ENCODE results near the gene PIK3R5.

GRCh38 chr17:8964801-8965393 is 610 bp downstream of the PIK3R5 start:
- TF ChIP-seq, protein P1, sequence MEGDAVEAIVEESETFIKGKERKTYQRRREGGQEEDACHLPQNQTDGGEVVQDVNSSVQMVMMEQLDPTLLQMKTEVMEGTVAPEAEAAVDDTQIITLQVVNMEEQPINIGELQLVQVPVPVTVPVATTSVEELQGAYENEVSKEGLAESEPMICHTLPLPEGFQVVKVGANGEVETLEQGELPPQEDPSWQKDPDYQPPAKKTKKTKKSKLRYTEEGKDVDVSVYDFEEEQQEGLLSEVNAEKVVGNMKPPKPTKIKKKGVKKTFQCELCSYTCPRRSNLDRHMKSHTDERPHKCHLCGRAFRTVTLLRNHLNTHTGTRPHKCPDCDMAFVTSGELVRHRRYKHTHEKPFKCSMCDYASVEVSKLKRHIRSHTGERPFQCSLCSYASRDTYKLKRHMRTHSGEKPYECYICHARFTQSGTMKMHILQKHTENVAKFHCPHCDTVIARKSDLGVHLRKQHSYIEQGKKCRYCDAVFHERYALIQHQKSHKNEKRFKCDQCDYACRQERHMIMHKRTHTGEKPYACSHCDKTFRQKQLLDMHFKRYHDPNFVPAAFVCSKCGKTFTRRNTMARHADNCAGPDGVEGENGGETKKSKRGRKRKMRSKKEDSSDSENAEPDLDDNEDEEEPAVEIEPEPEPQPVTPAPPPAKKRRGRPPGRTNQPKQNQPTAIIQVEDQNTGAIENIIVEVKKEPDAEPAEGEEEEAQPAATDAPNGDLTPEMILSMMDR (IDR thresholded peaks at IDR 0.05; ENCODE audit: low read depth, low read length, poor library complexity, severe bottlenecking) = no peak
- TF ChIP-seq EZH2phosphoT487 (IDR thresholded peaks at IDR 0.05; ENCODE audit: borderline replicate concordance, low read length) = no peak

Data from DOHH2 (cell line).